CD4-positive, alpha-beta T cell (primary cell): Measurements from ENCODE around the gene TRMT61A. TPM values are rescaled to one million over a fixed set of nuclear protein-coding genes. Genes with fewer than 3 reads are reported as not detected.

ENCODE experiments used
- ATAC-seq: fragments of 200-7000 bp; cut with Tn5 transposase; one replicate; pipeline ENCODE4 v1.10.0; 2022; ENCODE audit warnings: mild to moderate bottlenecking; ENCODE audit not compliant: poor library complexity
- CTCF ChIA-PET: fragments of 350-600 bp; sonication (Branson Sonifier 250); formaldehyde crosslinking; loops from one replicate; lab custom pipeline; 2021; ENCODE audit warnings: antibody characterized with exemption, inconsistent platforms; lab: Charles Lee
- POLR2A ChIA-PET: fragments of 350-600 bp; sonication (Branson Sonifier 250); formaldehyde crosslinking; loops from one replicate; lab custom pipeline; 2021; ENCODE audit warnings: antibody characterized with exemption, inconsistent platforms; lab: Charles Lee
- DNase-seq, 14 experiments: peaks; one replicate each; pipeline ENCODE4 v3.0.0-alpha.2; 2013 to 2020; ENCODE audit warnings: mixed read lengths in 2 of 14
- H3K27ac ChIP-seq, 2 donors: one replicate each; pipeline versions ENCODE4 v1.5.1 to v1.7.0; 2013; ENCODE audit warnings: low read length in 2 of 2, low read depth in 1 of 2, mild to moderate bottlenecking in 1 of 2
- H3K27me3 ChIP-seq, 2 experiments: 1 replicate in 1 of 2; 2 replicates in 1 of 2; pipeline versions ENCODE4 v1.6.1 to v1.7.0; 2013; ENCODE audit warnings: low read length in 2 of 2, control low read depth in 1 of 2, mild to moderate bottlenecking in 1 of 2, moderate library complexity in 1 of 2; ENCODE audit not compliant: insufficient read depth in 2 of 2, control insufficient read depth in 1 of 2
- H3K36me3 ChIP-seq: one replicate; pipeline ENCODE4 v1.6.1; 2013; ENCODE audit warnings: low read length, control low read depth; ENCODE audit not compliant: insufficient read depth
- H3K4me1 ChIP-seq: one replicate; pipeline ENCODE4 v1.6.1; 2013; ENCODE audit warnings: low read length, control low read depth; ENCODE audit not compliant: insufficient read depth
- H3K4me3 ChIP-seq: one replicate; pipeline ENCODE4 v1.5.1; 2013; ENCODE audit warnings: mild to moderate bottlenecking, low read length, moderate library complexity
- H3K9me3 ChIP-seq, 2 experiments: 1 replicate in 1 of 2; 2 replicates in 1 of 2; pipeline versions ENCODE4 v1.6.1 to v1.7.0; 2013; ENCODE audit warnings: low read length in 2 of 2, mild to moderate bottlenecking in 2 of 2, control low read depth in 1 of 2, moderate library complexity in 1 of 2; ENCODE audit not compliant: control insufficient read depth in 1 of 2, insufficient read depth in 1 of 2
- H3K27ac Mint-ChIP-seq: one replicate; pipeline ENCODE4 v1.8.0; 2020; ENCODE audit warnings: mixed read lengths
- H3K27me3 Mint-ChIP-seq: one replicate; pipeline ENCODE4 v1.8.0; 2021; ENCODE audit warnings: mixed read lengths
- H3K36me3 Mint-ChIP-seq: one replicate; pipeline ENCODE4 v1.8.0; 2021; ENCODE audit warnings: low read depth, mixed read lengths
- H3K4me1 Mint-ChIP-seq: one replicate; pipeline ENCODE4 v1.8.0; 2021; ENCODE audit warnings: low read depth, mixed read lengths
- H3K4me3 Mint-ChIP-seq: one replicate; pipeline ENCODE4 v1.8.0; 2020; ENCODE audit warnings: mild to moderate bottlenecking, mixed read lengths
- H3K9me3 Mint-ChIP-seq: one replicate; pipeline ENCODE4 v1.8.0; 2020; ENCODE audit warnings: mixed read lengths
- intact Hi-C, 2 experiments: fragments of 100-400 bp; cut with DNase I in 1 of 2; cut with micrococcal nuclease in 1 of 2; formaldehyde crosslinking; loops; one replicate each; pipeline versions ENCODE4 v1.15.1 to v1.9.0; 2023 to 2025; cut with DNase I, micrococcal nuclease
- total RNA-seq, 174 experiments: library from RNA in 2 of 174; stranded (reverse) in 2 of 174; gene quantifications; one replicate each; pipeline ENCODE4 v1.2.3 and lab custom pipeline; 2021 to 2026
- TF ChIP-seq, protein P1 (sequence below): fragments of 200-600 bp; IDR thresholded peaks from one replicate; pipeline ENCODE4 v1.8.0; 2022; ENCODE audit warnings: antibody characterized with exemption, mild to moderate bottlenecking

Gene TRMT61A
- total RNA-seq, 2 experiments from 2014 or later, result 9.2 to 9.8 TPM

DNA sequence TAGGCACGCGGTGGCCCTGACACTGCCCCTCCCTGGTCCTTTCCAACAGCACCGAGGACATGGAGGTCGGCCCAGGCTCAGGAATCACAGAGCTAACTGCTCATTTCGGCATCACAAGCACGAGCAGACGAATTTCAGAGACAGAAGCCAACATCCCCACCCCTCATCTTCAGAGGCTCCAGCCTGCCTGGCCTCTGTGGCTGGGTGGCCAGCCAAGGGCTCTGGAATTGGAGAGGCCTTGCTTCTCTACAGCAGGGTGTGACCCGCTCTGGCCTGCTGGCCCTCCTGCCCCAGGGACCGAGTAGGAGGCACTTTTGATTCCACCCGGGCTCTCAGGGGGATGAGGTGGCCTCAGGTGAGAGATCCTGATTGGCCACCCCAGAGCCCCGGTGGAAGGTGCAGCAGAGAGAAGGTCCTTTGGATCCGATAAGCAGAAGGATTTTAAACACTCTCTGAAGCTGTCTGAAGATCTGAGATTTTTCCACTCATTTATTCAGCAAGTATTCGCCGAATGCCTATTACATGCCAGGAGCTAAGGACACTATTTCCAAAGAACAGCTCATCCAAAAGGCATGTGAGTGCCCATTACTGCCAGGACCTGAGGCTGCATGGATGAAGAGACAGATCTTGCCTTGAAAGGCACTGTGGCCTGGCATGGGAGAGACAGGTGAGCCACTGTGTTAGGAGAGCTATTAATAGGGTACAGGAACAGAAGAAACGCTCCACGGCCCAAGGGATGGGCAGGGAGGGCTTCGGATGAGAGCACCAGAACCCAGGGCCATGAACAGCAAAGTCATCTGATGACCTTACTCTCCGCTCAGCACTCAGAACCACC, 23.2 kb downstream of the TRMT61A start:
- Mint-ChIP-seq H3K4me3 (no peak overlapping the region), H3K4me1 (peaks cover 10% of the 10 kb centered on the region), H3K27ac (no peak overlapping the region), H3K27me3 (no peaks in the 10 kb centered on the region), H3K36me3 (peaks cover 13% of the 10 kb centered on the region), H3K9me3 (no peaks in the 10 kb centered on the region)
- no peaks in the 10 kb centered on the region for H3K27me3 ChIP-seq
- H3K4me1 ChIP-seq, result peaks cover 2% of the 10 kb centered on the region
- no peak for DNase-seq
- H3K9me3 ChIP-seq, result no peaks in the 10 kb centered on the region
- ChIA-PET CTCF (interaction anchor here (1.4 kb wide), 1 partner anchor 33 kb away, joined by 3 read pairs; no protein-coding TSS in a partner anchor), POLR2A (no interaction called here)
- H3K27ac ChIP-seq, result no peak overlapping the region
- peaks cover 7% of the 10 kb centered on the region for H3K36me3 ChIP-seq
- no peak for ATAC-seq
- TF ChIP-seq, protein P1, sequence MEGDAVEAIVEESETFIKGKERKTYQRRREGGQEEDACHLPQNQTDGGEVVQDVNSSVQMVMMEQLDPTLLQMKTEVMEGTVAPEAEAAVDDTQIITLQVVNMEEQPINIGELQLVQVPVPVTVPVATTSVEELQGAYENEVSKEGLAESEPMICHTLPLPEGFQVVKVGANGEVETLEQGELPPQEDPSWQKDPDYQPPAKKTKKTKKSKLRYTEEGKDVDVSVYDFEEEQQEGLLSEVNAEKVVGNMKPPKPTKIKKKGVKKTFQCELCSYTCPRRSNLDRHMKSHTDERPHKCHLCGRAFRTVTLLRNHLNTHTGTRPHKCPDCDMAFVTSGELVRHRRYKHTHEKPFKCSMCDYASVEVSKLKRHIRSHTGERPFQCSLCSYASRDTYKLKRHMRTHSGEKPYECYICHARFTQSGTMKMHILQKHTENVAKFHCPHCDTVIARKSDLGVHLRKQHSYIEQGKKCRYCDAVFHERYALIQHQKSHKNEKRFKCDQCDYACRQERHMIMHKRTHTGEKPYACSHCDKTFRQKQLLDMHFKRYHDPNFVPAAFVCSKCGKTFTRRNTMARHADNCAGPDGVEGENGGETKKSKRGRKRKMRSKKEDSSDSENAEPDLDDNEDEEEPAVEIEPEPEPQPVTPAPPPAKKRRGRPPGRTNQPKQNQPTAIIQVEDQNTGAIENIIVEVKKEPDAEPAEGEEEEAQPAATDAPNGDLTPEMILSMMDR, result no peak
- intact Hi-C loops, result no loop called here
- H3K4me3 ChIP-seq, result no peak overlapping the region

GRCh38 chr14:103552846-103553210, 23.8 kb downstream of the TRMT61A start:
- TF ChIP-seq, protein P1, result no peak
- H3K36me3 ChIP-seq, result peaks cover 7% of the 10 kb centered on the region
- peaks cover 15% of the 10 kb centered on the region for H3K36me3 Mint-ChIP-seq
- DNase-seq (no peak), ATAC-seq (no peak)
- H3K9me3 ChIP-seq, result no peaks in the 10 kb centered on the region
- H3K9me3 Mint-ChIP-seq, result no peaks in the 10 kb centered on the region
- no peak overlapping the region for H3K27ac Mint-ChIP-seq
- ChIA-PET CTCF (interaction anchor here (1.1 to 1.4 kb wide), 2 partner anchors 34 kb away, joined by 3 read pairs; no protein-coding TSS in a partner anchor), POLR2A (interaction anchor here (0.8 kb wide), 1 partner anchor 9 kb away, joined by 6 read pairs; the partner anchor contains the start of genes BAG5 and COA8)
- no peak overlapping the region for H3K4me3 Mint-ChIP-seq
- H3K27ac ChIP-seq, result no peak overlapping the region
- H3K27me3 ChIP-seq, result no peaks in the 10 kb centered on the region
- no peaks in the 10 kb centered on the region for H3K27me3 Mint-ChIP-seq
- H3K4me1 ChIP-seq, result peaks cover 8% of the 10 kb centered on the region
- peaks cover 16% of the 10 kb centered on the region for H3K4me1 Mint-ChIP-seq
- no peak overlapping the region for H3K4me3 ChIP-seq
- intact Hi-C loops, result no loop called here

GRCh38 chr14:103555559-103556337, 26.8 kb downstream of the TRMT61A start:
- TF ChIP-seq, protein P1, result no peak
- ATAC-seq, result no peak
- Mint-ChIP-seq H3K9me3 (no peaks in the 10 kb centered on the region), H3K27ac (peak overlapping the region; percentile 5), H3K4me1 (peaks cover 45% of the 10 kb centered on the region), H3K36me3 (peaks cover 44% of the 10 kb centered on the region), H3K4me3 (no peak overlapping the region), H3K27me3 (no peaks in the 10 kb centered on the region)
- intact Hi-C loops, result no loop called here
- ChIA-PET POLR2A (no interaction called here), CTCF (no interaction called here)
- no peak overlapping the region for H3K4me3 ChIP-seq
- H3K9me3 ChIP-seq, result no peaks in the 10 kb centered on the region
- DNase-seq, result no peak
- peaks cover 34% of the 10 kb centered on the region for H3K36me3 ChIP-seq
- H3K27me3 ChIP-seq, result no peaks in the 10 kb centered on the region
- peaks cover 28% of the 10 kb centered on the region for H3K4me1 ChIP-seq
- H3K27ac ChIP-seq, result no peak overlapping the region
